ENCODE results near the gene WNT7A. TPM values are rescaled to one million over a fixed set of nuclear protein-coding genes. Genes with fewer than 3 reads are reported as not detected.

The WNT7A gene
- total RNA-seq, 2 donors from 2014 or later: 0.13 TPM; not detected in 1

DNA sequence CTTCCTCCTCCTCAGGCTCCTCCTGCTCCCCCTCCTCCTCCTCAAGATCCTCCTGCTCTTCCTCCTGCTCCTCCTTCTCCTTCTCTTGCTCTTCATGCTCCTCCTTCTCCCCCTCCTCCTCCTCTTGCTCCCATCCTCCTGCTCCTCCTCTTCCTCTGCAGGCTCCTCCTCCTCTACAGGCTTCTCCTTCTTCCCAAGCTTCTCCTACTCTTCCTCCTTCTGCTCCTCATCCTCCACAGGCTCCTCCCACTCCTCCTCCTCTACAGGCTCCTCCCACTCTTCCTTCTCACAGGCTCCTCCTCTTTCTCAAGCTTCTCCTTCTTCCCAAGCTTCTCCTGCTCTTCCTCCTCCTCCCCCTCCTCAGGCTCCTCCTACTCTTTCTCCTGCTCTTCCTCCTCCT, 47.7 kb downstream of the WNT7A start:
- H3K9me3 Mint-ChIP-seq: no peaks in the 10 kb centered on the region
- no peak overlapping the region for H3K9ac ChIP-seq (ENCODE audit: extremely low read depth, low read length, poor library complexity, severe bottlenecking)
- no peaks in the 10 kb centered on the region for H3K9me3 ChIP-seq (ENCODE audit: control insufficient read depth, low read length)
- H3K27me3 Mint-ChIP-seq (ENCODE audit: insufficient read depth): peaks cover 20% of the 10 kb centered on the region
- H3K27ac ChIP-seq (ENCODE audit: low read depth, low read length): no peak overlapping the region
- H3K27me3 ChIP-seq (ENCODE audit: control insufficient read depth, insufficient read depth, low read length, poor library complexity, severe bottlenecking): no peaks in the 10 kb centered on the region
- H3K36me3 Mint-ChIP-seq (ENCODE audit: low read depth): no peaks in the 10 kb centered on the region
- H3K4me3 ChIP-seq (ENCODE audit: low read length): no peak overlapping the region
- H3K4me3 Mint-ChIP-seq: no peak overlapping the region
- H3K4me1 Mint-ChIP-seq: no peaks in the 10 kb centered on the region
- H3K36me3 ChIP-seq (ENCODE audit: control insufficient read depth, insufficient read depth, low read length): no peaks in the 10 kb centered on the region
- DNase-seq: no peak
- TF ChIP-seq, protein P1, sequence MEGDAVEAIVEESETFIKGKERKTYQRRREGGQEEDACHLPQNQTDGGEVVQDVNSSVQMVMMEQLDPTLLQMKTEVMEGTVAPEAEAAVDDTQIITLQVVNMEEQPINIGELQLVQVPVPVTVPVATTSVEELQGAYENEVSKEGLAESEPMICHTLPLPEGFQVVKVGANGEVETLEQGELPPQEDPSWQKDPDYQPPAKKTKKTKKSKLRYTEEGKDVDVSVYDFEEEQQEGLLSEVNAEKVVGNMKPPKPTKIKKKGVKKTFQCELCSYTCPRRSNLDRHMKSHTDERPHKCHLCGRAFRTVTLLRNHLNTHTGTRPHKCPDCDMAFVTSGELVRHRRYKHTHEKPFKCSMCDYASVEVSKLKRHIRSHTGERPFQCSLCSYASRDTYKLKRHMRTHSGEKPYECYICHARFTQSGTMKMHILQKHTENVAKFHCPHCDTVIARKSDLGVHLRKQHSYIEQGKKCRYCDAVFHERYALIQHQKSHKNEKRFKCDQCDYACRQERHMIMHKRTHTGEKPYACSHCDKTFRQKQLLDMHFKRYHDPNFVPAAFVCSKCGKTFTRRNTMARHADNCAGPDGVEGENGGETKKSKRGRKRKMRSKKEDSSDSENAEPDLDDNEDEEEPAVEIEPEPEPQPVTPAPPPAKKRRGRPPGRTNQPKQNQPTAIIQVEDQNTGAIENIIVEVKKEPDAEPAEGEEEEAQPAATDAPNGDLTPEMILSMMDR (conservative IDR thresholded peaks at IDR 0.05): no peak
- H3K4me1 ChIP-seq (ENCODE audit: control insufficient read depth, insufficient read depth, low read length): no peaks in the 10 kb centered on the region
- no peak overlapping the region for H3K27ac Mint-ChIP-seq

DNA sequence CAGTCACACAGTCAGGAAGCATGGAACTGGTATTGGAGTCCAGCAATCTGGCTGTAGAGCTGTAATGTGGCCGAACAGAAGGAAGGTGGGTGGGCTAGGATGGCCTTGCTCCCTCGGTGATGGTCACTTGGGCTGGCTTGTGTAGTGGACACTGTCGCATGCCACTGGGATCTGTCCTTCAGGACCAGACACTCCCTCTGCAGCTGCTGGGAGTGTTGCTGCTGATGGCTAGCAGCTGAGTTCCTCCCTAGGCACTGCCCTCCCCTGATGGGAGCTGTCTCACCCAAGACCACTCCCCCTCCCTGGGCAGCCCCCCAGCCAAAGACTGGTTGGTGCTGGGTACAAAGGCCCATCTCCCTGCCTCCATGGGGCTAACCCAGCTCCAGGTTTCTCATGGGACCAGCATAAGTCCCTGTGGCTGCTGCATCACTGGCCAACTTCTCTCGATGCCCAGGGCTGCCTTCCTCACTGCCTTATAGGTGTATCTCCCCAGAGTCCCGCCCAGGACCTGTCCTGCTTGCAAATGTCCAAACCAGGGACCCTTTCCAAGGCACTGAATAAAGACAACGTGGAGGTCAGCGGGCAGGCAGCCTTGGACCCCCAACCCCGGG, 48.4 kb downstream of the WNT7A start:
- peaks cover 20% of the 10 kb centered on the region for H3K27me3 Mint-ChIP-seq (ENCODE audit: insufficient read depth)
- Histone ChIP-seq H3K27ac (ENCODE audit: low read depth, low read length) (no peak overlapping the region), H3K36me3 (ENCODE audit: control insufficient read depth, insufficient read depth, low read length) (no peaks in the 10 kb centered on the region), H3K4me1 (ENCODE audit: control insufficient read depth, insufficient read depth, low read length) (no peaks in the 10 kb centered on the region), H3K9me3 (ENCODE audit: control insufficient read depth, low read length) (no peaks in the 10 kb centered on the region), H3K4me3 (ENCODE audit: low read length) (no peak overlapping the region), H3K27me3 (ENCODE audit: control insufficient read depth, insufficient read depth, low read length, poor library complexity, severe bottlenecking) (no peaks in the 10 kb centered on the region), H3K9ac (ENCODE audit: extremely low read depth, low read length, poor library complexity, severe bottlenecking) (no peak overlapping the region)
- WGBS, 2 experiments (ENCODE audit: insufficient coverage in 1 of 2, insufficient read length in 1 of 2): 93 to 94% methylated on average over 6 to 8 of the region's 8 CpGs
- H3K4me1 Mint-ChIP-seq: no peaks in the 10 kb centered on the region
- H3K4me3 Mint-ChIP-seq: no peak overlapping the region
- no peaks in the 10 kb centered on the region for H3K9me3 Mint-ChIP-seq
- TF ChIP-seq, protein P1 (conservative IDR thresholded peaks at IDR 0.05): no peak
- DNase-seq: no peak
- no peak overlapping the region for H3K27ac Mint-ChIP-seq
- H3K36me3 Mint-ChIP-seq (ENCODE audit: low read depth): no peaks in the 10 kb centered on the region

DNA sequence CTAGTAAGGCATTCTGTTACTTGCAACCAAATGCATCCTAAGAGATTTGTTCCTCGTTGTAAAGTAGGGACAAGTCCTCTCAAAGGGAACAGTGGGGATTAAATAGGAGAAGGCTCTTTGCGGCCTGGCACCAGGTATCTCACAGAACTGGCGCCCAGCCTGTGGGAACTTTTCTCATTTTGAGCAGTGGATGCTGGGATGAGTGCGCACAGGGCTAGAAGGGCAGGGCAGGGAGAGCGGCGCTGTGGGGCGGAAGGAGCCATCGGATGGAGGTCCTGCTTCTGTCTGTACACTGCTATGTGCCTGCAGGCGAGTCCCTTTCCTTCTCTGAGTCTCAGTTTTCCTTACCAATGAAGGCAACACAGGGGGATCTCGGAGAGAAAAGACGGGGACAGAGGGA, 50.6 kb downstream of the WNT7A start:
- Histone ChIP-seq H3K27me3 (ENCODE audit: control insufficient read depth, insufficient read depth, low read length, poor library complexity, severe bottlenecking) (no peaks in the 10 kb centered on the region), H3K36me3 (ENCODE audit: control insufficient read depth, insufficient read depth, low read length) (no peaks in the 10 kb centered on the region), H3K9ac (ENCODE audit: extremely low read depth, low read length, poor library complexity, severe bottlenecking) (no peak overlapping the region), H3K9me3 (ENCODE audit: control insufficient read depth, low read length) (no peaks in the 10 kb centered on the region), H3K4me3 (ENCODE audit: low read length) (no peak overlapping the region), H3K27ac (ENCODE audit: low read depth, low read length) (no peak overlapping the region), H3K4me1 (ENCODE audit: control insufficient read depth, insufficient read depth, low read length) (no peaks in the 10 kb centered on the region)
- DNase-seq: no peak
- no peak overlapping the region for H3K27ac Mint-ChIP-seq
- 89% methylated on average over 10 to 11 of the region's 11 CpGs for WGBS, 2 experiments (ENCODE audit: insufficient coverage in 1 of 2, insufficient read length in 1 of 2)
- H3K4me1 Mint-ChIP-seq: no peaks in the 10 kb centered on the region
- TF ChIP-seq, protein P1 (conservative IDR thresholded peaks at IDR 0.05): no peak
- no peaks in the 10 kb centered on the region for H3K36me3 Mint-ChIP-seq (ENCODE audit: low read depth)
- peaks cover 19% of the 10 kb centered on the region for H3K27me3 Mint-ChIP-seq (ENCODE audit: insufficient read depth)
- no peaks in the 10 kb centered on the region for H3K9me3 Mint-ChIP-seq
- no peak overlapping the region for H3K4me3 Mint-ChIP-seq
